GM18951 (cell line): ENCODE data around the gene NRG3.
"Not testable (repeated sequence)": the region's sequence is repeated elsewhere in the genome, so short reads cannot be mapped to it uniquely, and the experiment has no call there.

Experiments
- POLR2A ChIP-seq: IDR thresholded peaks from 4 replicates; pipeline ENCODE4 v1.6.1; 2011; ENCODE audit warnings: mild to moderate bottlenecking; ENCODE audit not compliant: insufficient read length, insufficient read depth; ENCODE audit errors: extremely low read depth
- in situ Hi-C: fragments of 300-500 bp; cut with MboI; formaldehyde crosslinking; loops from one replicate; pipeline ENCODE4 v1.12.0; 2022; ENCODE audit warnings: low sequenced_read_pairs, mixed read lengths, inconsistent platforms; ENCODE audit not compliant: unreplicated experiment

The NRG3 gene

DNA sequence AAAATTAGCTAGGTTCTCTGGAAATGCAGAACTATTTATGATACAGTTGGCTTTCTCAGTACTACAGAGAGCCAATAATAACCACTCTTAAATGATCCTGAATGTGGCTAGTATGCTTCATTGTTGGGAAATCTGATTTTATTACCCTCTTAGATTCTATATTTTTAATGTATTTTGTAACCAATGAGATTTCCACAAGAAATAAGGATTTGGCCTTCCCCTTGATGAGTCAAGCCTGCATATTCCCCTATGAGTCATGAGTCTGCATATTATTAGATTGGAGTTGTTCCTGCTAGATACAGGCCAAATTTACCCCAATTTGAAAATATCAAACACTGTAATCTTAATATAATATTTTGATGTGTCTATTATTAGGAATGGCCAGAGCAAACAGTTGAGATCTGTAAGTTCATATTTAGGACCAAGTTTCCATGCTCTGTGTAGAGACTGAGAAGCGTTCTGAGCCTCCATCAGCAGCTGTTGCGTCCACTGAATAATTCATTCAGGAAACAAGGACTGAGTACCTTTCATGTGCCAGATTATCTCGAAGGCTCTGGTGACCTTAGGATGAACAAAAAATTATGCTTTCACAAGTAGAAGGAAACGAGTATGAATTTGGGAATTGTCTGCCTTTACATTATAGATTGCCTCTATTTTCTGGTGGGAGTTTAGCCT lies 793.4 kb downstream of the NRG3 start:
- in situ Hi-C loops: no loop called here
- no peak for TF ChIP-seq POLR2A

- in situ Hi-C loops: no loop called here
- no peak for TF ChIP-seq POLR2A
These were observed 799.0 kb downstream of the NRG3 start for GRCh38 chr10:82674036-82674435.

DNA sequence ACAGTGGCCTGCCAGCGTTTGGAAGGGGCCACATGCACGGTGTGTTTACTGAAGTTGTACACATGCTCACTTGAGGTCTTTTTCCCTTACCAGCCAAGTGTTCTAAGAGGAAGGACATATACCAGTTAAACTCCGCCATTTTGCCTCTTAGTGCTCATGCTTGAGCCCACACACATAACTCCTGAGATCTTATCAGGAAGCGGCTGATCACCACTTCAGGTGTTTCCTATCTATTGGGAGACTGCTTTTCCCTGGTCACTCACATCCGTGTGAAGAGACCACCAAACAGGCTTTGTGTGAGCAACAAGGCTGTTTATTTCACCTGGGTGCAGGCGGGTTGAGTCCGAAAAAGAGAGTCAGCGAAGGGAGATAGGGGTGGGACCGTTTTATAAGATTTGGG lies 802.9 kb downstream of the NRG3 start:
- in situ Hi-C loops: not testable (repeated sequence)

- in situ Hi-C loops: not testable (repeated sequence)
These were observed 803.5 kb downstream of the NRG3 start for GRCh38 chr10:82678451-82678850.

DNA sequence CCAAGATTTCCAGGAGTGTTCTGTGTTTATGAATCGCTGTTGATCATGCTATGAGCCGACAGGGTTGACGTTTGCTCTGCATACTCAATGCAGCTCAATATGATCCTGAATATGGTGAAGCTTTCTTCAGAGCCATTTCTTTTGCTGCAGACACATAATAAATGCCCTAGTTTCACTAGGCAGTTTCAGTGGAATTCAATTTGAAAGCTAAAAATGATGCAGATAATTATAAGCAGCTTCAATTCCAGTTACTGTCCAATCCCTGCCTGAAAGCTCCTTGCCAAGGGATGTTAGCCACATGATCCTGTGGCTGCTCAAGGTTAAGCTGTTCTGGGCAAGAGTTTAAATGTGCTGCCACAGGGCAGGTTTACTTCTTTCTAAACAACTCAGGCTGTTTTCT lies 805.6 kb downstream of the NRG3 start:
- no peak for TF ChIP-seq POLR2A
- in situ Hi-C loops: no loop called here

GRCh38 chr10:82683945-82684344 lies 809.0 kb downstream of the NRG3 start:
- in situ Hi-C loops: no loop called here
- TF ChIP-seq POLR2A: no peak

DNA sequence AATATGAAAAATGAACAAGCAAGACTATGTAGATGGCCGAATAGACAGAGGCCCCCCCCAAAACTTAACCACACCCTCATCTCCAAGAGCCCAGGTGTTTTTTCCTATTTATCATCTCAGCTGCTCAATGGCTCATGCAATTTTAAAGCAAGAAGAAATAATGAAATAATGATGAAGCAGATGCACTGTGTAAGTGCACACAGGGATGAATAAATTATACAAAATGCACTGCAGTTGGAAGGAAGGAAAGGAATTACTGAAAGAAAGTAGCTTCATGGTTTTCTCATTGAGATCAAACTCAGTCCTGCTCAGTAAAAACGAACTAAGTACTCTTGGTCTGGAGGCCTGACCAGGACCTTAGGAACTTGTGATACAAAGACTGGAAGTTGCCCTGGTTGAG lies 810.1 kb downstream of the NRG3 start:
- in situ Hi-C loops: no loop called here

GRCh38 chr10:82691211-82691610 lies 816.2 kb downstream of the NRG3 start:
- in situ Hi-C loops: no loop called here
- no peak for TF ChIP-seq POLR2A

More for the DNA sequence above, 810.1 kb downstream of the NRG3 start:
- TF ChIP-seq POLR2A: no peak

GRCh38 chr10:82692458-82692857 lies 817.5 kb downstream of the NRG3 start:
- in situ Hi-C loops: no loop called here
- TF ChIP-seq POLR2A: no peak

- no peak for TF ChIP-seq POLR2A
- in situ Hi-C loops: no loop called here
These were observed 846.8 kb downstream of the NRG3 start for GRCh38 chr10:82721831-82722230.

DNA sequence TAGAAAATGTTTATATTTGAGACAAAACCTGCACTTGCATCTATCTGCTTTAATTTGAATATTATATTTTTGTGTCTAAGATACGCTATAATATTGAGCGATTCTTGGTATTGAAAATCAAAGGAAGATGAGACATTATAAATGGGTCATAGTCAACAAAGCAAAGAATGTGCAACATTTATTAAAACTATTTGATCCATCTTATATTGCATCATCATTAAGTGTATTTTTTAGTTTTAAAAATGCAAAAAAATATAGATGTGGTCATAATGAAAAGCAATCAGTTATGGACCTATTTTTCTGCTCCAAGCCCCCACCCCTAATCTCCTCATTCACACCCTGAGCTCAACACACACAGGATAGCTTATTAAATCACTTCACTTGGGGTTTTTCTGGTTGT lies 847.3 kb downstream of the NRG3 start:
- in situ Hi-C loops: no loop called here
- no peak for TF ChIP-seq POLR2A

DNA sequence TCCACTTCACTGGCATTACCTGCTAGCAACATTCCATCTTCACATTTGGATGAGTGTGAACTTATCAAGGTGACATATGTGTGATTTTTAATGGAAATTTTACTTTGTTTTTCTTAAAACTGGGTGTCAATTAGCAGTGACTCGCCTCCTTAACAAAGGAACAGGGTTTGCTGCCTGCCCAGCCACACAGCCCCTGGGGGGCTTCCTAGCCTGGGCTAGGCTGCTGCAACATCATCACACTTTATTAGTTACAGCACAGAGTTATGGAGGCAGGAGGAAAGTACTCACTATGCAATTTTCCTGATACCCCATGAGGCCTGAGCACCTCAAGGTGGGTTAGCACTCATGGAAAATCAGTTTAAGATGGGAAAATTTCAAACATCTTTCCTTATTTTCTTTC lies 861.3 kb downstream of the NRG3 start:
- no peak for TF ChIP-seq POLR2A
- in situ Hi-C loops: no loop called here

- in situ Hi-C loops: no loop called here
- no peak for TF ChIP-seq POLR2A
These were observed 862.6 kb downstream of the NRG3 start for GRCh38 chr10:82737549-82737948.

DNA sequence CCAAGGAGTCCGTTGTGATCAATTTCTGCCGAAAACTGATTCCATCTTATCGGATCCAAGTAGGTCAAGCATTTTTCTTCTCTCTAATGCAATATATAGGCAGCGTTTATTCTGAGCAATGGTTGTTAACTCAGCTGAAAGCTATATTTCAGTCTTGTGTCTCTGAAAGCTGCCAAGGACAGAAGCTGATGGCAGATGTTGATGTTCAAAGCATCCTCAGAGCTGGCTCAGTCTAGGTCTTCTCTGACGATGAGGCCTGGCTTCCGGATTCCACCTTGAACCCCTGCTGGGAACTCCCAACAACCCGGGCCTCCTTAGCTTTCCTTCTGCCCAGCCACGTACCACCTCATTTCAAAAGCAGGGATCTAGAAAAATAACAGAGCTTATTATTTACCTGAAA lies 863.6 kb downstream of the NRG3 start:
- TF ChIP-seq POLR2A: no peak
- in situ Hi-C loops: no loop called here

GRCh38 chr10:82742478-82742877 lies 867.5 kb downstream of the NRG3 start:
- in situ Hi-C loops: no loop called here
- TF ChIP-seq POLR2A: no peak
